GM18873 (cell line): ENCODE measurements around the gene ZMIZ1.

Experiments
- ATAC-seq: cut with Tn5 transposase; IDR thresholded peaks from one replicate; pipeline ENCODE4 v1.9.1; 2021; ENCODE audit warnings: mild to moderate bottlenecking, moderate library complexity, moderate number of reproducible peaks; ENCODE audit not compliant: unreplicated experiment, low FRiP score

The ZMIZ1 gene

DNA sequence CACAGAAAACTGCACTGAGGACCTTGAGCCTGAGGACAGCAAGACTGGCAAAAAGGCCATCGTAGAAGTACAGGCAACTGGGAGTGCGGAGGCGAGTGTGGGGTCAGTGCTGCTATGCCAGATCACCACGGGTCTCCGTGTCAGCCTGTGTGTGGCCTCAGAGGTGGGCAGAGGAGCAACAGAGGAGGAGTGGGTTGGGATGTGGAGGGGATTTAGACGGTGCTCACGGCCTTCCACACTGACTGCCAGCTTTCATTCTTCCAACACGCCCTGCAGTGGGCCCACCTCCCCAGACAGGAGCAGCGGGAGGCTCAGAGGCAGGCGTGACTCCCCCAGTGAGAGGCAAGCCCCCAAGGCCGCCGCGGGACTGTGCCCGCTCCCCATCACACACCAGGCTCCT, 17.0 kb upstream of the ZMIZ1 start:
- no peak for ATAC-seq

DNA sequence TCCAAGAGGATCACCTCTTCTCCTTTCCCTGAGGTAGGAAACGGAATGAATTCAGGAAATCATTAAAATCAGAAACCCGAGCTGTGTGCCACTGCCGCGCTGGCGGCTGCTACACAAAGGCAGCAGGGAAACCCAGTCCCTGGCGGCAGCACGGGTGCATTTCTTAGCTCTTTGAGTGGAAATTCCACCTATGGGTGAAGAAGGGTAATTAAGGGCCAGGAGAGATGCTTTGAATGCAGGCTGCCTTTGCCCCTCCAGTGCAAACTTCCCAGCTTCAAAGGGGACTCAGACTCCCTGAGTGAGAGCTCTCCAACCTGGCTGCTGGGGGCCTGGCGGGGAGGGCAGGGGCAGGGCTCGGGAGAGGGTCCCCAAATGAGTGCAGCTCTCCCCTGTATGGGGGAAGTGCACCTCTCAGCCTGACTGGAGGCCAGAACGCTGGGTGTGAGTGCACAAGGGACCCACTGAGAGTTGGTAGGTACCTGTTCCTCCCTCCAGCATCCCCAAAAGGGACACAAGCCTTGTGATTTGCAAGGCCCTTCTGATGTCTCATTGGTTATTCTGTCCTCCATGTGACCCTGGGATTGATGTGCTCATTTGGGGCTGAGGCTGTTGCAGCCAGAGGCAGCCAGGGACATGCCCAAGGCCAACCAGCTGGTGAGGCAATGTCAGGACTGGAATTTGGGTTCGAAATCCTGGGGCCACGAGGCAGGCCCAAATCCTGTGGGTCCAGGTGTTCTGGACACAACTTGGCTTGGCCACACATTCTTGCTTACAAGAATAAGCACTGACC, 16.3 kb upstream of the ZMIZ1 start:
- ATAC-seq: no peak

DNA sequence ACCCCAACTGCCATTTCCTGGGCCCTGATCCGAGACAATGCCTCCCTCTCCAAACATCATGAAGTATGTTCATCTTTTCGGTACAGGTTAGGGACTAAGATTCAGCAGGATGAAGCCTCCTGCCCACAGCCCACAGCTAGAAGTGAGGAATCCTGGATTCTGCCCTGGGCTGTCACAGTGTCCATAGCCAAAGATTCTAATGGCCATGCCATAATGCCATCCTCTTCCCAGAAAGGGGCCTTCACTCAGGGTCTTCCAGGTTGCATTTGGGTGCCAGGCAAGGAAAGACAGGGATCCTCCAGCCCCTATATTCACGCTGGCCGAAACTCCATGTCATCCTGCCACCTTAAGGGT, 15.7 kb upstream of the ZMIZ1 start:
- no peak for ATAC-seq

DNA sequence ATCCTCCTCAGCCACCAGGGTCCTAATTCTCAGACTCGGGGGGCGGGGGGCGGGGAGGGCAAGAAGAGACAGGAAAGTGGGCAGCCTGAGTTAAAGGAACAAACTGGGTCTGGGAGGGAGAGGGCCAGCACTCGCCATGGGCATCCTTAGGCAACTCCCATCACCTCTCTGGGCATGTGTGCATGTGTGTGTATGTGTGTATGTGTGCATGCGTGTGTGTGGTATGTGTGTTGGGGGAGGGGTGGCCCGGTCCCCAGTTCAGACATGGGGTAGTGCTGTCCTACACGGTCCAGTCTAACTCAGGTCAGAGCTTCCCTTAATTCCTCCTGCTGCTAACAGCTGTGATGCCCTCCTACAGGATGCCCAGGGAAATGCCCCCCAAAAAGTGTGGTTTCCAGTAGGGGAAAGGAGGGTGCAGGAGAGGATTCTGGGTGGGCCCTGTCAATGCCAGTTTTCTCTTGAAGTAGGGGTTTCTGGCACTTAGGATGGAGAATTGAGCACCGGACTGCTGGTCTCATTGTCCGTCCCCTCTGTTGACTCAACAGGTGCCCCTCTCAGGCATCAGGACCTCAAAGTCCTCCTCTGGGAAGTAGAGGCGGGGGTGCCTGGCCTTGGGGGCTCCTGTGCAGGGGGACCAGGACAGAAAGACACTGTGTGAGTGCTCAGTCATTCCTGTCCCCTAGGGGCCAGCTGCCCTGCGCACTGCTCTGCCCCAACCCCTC, 15.1 kb upstream of the ZMIZ1 start:
- ATAC-seq: no peak

DNA sequence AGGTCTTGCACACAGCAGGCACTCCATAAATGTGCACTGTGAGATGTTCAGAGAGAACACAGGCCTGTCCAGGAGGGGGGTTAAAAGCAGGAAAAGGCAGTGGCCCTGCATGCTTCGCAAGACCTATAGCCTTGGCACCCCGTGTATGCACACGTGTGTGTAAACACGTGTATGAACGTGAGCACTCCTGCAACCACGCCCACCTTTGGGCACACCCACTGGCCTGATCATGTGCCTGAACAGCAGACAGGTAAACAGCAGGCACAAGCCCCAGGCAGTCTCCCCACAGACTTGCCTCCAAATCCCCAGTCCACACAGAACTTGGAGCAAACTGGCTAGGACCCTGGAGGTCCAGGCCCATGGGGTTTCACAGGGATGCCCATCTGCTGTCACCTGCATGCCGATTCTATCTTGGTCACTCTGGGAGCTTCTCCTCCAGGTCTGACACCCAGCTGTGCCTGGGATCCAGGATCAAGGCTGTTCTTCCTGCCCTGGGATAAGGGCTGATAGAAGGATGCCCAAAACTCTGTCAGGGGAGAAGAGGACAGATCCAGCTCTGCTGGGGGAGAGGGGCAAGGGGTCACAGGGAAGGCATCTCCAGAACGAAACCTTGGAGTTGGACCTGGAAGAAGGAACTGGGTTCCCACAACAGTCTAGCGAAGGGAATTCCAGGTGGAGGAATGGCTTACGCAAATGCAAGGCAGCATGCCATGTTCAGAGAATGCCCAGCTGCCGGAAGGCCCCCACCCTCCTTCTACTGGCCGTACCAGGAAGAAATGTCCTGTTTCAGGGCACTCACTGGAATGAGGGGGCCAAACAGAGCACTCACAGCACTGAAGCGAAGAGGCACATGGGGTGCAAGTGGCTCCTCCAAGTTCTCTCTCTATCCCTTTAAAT, 14.3 kb upstream of the ZMIZ1 start:
- no peak for ATAC-seq

DNA sequence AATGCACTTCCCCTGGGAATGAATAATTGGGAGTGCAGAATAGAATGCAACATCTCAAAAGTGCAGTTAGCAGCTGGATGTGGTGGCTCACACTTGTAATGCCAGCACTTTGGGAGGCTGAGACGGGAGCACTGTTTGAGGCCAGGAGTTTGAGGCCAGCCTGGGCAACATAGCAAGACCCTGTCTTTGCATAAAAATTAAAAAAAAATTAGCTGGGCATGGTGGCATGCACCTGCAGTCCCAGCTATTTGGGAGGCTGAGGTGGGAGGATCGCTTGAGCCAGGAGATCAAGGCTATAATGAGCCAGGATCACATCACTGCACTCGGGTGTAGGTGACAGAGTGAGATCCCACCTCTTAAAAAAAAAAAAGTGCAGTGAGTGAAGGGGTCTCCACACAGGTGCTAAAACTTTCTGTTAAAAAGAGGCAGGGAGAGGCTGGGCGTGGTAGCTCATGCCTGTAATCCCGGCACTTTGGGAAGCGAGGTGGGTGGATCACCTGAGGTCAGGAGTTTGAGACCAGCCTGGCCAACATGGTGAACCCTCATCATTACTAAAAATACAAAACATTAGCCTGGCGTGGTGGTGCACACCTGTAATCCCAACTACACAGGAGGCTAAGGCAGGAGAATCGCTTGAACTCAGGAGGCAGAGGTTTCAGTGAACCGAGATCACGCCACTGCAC, 13.5 kb upstream of the ZMIZ1 start:
- ATAC-seq: no peak

DNA sequence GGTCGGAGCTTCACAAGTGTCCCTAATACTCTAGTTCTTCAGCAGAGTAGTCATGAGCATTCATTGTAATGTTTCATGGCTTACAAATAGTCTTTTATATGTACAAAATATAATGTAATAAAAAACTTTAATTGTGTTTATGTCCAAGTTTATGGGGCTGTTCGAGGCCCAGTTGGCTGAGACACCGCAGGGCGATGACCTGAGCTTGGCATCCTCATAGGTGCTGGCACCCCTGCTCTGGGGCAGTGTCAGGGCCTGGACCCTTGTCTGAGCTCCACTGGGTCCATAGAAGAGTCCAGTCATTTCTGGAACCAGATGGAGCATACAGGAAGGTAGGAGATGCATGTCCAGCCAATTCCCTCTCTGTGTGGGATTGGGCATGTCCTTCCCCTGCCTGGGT, 12.9 kb upstream of the ZMIZ1 start:
- no peak for ATAC-seq

DNA sequence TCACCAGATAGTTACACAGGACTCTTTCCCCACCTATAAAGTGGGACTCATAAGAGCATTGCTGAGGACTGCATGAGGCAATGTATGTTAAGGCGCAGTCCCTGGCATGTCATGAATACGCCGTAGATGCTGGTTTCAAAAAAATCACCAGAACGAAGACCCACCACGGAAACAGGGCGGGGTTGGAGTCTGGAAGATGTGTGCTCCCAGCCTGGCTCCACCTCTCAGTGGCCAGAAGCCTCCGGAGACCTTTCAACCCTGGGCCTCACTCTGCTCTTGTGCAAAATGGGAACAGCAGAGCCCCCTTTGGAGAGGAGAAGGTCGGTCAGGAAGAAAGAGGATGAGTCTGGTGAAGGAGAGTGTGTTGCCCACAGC, 12.4 kb upstream of the ZMIZ1 start:
- ATAC-seq: no peak

DNA sequence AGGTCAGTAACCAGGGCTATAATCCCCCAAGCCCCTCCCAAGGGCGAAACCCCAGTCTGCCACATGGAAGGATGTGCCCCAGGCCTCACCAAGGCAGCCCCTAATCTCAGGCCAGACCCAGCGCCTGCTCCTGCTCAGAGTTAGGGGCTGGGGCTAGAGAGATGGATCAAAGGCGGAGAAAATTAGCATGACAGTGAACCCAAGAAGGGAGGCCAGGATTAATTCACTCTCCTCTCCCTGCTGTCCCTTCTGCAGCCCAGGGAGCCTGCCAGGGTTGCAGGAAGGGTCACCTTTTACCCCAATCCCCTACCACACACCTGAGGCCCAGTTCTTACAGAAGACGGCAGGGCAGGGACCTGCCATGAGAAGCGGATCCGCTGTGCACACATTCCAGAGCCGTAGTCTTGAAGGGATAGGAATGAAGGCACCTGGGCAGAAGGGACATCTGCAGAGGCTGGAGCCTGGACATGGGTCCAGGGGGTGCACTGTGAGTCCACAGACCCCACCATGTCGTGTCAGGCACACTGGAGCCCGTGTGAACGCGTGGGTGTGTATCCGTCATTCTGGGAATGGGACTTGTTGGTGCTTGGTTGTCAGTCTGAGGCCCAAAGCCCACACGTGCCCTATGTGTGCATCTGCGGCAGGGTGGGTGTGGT, 11.9 kb upstream of the ZMIZ1 start:
- ATAC-seq: no peak

DNA sequence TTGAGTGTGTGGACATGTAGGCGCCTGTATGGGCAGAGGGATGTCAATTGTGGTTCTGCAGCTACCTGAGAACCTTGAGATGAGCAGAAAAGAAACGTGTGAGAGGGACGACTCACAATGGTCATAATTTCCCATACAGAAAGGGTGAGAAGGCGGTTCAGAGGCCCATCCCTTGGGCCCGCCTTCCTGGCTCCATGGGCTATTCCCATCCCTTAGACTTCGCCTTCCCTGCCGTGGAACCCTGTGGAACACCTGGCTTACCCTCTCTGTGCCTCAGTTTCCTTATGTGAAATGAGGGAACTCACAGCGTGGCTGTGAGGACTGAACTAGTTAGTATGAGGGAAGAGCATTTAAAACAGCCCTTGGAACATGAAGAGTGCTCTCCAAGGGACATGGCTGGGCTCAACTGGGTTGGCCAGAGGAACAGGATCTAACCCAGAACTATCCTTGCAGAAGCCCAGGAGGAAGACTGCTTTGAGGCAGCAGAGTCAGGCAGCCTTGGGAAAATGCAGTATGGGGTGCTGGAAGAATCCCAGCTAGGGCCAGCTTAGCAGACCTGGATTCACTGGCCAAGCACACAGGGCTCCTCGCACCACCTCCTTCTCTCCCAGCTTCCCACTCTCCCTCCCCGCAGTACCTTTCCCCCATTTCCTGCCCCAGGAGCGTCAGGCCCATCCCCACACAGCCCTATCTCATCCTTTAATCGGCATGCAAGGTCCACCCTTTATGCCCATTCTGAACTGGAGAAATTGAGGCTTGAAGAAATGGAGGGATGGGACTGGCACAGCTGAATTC, 11.1 kb upstream of the ZMIZ1 start:
- ATAC-seq: no peak

DNA sequence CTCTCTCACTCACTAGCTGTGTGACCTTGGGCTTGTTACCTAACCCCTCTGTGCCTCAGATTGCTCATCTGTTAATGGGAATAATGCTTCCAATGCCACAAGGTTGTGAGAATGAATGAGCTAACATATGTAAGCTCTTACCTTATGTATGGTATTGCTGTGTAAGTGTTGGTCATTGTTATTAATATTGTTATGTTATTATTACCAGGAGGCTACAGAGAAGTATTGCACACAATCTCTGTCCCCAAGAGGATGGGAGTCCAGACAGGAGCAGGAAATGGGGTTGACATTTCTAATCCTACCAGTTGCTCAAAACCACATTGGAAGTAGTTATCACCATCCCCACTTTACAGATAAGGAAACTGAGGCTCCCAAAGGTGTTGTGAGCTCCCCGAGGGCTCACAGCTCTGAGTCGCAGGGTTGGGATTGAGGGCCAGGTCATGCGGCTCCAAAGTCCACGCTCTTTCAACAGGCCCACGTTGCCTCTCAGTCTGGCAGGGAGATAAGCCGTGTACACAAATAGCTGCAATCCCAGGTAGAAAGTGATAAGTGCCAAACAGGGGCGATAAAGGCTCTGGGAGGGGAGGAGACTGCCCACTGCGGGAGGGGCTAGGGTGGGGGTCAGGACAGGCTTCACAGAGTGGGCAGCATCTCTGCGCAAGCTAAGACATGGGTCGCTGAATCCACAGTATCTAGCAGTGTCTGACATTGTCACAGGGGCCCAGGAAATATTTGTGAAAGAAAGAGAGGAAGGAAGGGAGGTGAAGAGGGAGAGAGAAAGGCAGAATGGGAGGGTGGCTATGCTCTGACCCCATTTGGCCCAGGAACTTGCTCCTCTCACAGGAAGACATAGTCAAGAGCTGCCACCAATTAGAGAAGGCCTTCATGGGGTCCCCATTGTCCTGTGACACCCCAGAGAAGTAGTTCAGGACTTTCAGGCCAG, 9.6 kb upstream of the ZMIZ1 start:
- no peak for ATAC-seq

DNA sequence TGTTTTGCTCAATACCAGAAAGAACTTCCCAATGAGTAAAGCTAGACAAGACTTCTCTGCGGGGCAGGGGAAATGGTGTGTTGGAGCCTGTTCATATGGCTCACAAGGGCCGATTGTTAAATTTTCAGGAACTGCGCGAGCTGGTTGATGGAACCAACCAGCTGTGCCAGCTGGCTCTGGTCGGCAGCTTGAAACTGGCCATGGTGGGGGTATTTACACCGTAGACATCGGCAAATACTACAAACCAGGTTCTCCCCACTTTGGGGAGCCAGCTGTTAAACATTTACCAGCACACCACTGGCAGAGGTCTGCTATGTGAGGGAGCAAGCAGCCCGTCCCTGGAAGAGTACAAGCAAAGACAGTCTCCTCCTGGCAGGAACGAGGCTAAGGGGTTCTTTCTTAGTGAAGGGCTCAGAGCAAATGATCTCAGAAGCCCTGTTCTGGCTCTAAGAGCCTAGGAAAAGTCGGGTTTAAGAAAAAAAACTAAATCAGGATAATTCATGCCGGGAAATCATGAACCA, 8.8 kb upstream of the ZMIZ1 start:
- ATAC-seq: no peak

DNA sequence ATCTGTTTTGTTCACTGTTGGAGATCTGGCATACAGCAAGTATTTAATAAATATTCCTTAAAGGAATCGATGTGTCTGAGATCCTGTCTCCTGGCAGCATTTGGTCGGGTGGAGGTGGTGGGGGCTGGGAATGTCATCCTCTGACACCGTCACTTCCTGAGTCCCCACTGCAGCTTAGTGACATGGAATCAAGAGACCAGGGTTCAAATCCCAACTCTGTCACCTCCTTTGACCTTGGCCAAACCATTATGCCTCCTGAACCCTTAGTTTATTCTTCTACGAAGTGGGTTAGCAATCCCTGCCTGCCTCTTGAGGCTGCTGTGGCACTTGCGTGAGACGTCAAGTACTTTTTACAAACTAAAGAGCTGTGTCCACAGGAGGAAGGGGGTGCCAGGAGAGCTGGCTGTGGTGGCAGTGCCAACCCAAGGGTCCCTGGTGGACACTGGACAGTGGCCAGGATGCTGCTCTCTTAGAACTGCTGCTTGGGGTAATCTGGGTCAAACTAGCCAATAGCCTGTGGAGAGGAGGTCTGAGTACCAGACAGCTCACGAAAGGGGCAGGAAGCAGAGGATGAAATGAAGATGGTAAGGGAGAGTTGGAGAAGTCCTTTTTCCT, 8.0 kb upstream of the ZMIZ1 start:
- no peak for ATAC-seq

DNA sequence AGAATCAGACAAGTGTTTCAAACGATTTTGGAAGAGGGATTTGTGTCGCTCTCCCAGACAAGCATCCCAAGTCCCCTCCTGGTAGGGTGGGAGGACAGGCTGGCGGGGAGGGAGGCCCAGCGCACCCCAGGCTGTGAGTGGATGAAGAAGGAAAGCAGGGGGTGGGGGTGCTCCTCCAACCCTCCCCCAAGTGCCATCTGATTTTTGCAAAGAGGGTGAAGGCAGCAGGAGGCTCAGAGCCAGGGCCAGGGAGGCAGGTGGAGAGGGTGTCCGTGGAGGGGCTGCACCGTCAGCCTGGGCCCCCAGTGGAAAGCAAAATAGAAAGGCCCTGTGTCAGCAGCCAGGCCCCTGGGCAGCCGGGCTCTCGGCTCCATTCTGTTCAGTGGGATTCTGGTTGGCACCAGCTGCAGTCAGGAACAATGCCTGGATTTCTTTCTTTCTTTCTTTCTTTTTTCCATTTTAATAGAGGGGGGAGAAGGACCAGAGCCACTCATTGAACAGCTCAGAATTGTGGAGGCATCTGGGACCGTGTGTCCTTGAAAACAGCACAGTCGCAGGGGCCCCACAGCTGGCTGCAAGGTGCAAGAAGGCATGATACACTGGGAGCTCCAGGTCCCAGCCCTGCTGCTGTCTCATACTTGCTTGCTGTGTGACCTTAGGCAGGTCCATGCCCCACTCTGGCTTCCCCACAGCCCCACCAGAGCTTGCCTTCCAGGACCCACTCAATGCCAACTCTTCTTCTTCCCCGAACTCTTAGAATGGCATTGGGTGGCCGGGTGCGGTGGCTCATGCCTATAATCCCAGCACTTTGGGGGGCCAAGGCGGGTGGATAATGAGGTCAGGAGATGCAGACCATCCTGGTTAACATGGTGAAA, 7.1 kb upstream of the ZMIZ1 start:
- no peak for ATAC-seq

DNA sequence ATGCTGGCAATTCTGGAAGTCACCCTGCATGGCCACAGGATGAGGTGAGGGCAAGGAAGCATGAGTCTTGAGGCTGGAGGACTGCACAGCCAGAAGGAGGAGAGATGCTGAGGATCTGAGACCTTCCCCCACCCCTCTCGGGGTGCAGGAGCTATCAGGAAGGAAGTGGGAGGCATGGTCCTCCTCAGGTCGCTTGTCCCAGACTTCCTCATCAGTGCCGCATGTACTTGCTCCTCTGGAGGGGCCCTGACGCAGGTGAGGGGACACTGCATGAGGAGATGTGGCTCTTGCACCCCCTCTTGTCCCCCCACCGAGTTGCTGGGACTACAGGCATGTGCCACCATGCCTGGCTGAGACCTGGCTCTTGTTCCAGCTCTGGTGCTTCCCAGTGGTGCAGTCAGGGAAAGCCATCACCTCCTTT, 5.7 kb upstream of the ZMIZ1 start:
- no peak for ATAC-seq

DNA sequence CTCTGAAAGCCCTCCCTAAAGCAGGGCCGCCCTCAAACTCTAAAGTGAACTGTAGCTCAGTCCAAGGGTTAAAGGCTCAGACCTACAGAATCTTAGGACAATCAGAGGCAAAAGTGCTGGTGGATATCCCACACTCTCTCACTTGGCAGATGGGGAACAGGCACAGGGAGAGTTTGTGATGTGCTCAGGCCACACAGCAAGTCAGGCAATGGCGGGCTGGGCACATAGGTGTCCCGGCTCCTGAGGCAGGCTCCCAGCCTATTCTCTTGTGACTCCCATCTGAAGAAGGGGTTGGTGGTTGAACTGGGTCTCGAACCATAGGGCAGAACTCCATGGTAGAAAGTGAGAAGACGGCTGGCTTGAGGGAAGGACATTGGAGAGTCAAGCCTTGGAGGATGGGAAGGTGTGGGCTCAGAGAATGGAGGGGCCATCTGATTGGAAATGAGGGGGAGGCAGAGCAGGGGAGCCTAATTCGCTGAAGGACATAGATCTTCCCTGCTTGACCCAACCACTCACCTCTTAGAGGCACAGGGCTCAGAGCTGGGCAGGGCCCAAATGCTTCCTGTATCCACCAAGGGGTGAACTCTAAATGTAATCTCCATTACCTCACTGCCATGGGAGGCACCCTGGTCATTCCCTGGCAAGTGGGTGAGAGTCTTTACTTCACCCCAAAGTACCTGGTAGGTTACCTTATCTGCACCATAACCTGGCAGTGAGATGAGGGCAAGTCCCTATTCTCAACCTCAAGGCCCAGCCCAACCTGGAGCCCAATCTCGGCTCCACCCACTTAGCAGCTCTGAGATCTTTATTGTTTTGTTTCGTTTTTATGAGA, 4.9 kb upstream of the ZMIZ1 start:
- ATAC-seq: no peak
